Transverse colon (tissue), 4 donors: ENCODE measurements around the gene PKP2. TPM values are rescaled to one million over a fixed set of nuclear protein-coding genes. Genes with fewer than 3 reads are reported as not detected.

Experiments
- DNase-seq: peaks from one replicate; pipeline ENCODE4 v3.0.0-alpha.2; 2019
- H3K27ac ChIP-seq, 4 donors: fragments of 200-600 bp; sonication (generic); 2 replicates each; pipeline ENCODE4 v1.5.1; 2016 to 2018; ENCODE audit warnings: inconsistent platforms in 4 of 4
- H3K27me3 ChIP-seq: fragments of 200-600 bp; sonication (generic); 2 replicates; pipeline ENCODE4 v1.5.1; 2017; ENCODE audit warnings: inconsistent platforms
- H3K36me3 ChIP-seq, 4 donors: fragments of 200-600 bp; sonication (generic); 2 replicates each; pipeline ENCODE4 v1.5.1; 2017 to 2019; ENCODE audit warnings: inconsistent platforms in 4 of 4
- H3K4me1 ChIP-seq, 4 donors: fragments of 200-600 bp; sonication (generic); 2 replicates each; pipeline ENCODE4 v1.5.1; 2017 to 2020; ENCODE audit warnings: inconsistent platforms in 4 of 4
- H3K4me3 ChIP-seq, 4 donors: fragments of 200-600 bp; sonication (generic); 1 replicate in 1 of 4; 2 replicates in 3 of 4; pipeline versions ENCODE4 v1.5.1 to v1.6.1; 2017 to 2019; ENCODE audit warnings: inconsistent platforms in 4 of 4
- H3K9me3 ChIP-seq, 2 donors: fragments of 200-600 bp; sonication (generic); 2 replicates each; pipeline ENCODE4 v1.5.1; 2017 to 2019; ENCODE audit warnings: inconsistent platforms in 2 of 2
- EP300 ChIP-seq: sonication (generic); formaldehyde crosslinking; IDR thresholded peaks from one replicate; pipeline ENCODE4 v1.6.1; 2017; ENCODE audit warnings: antibody characterized with exemption, low read depth
- POLR2A ChIP-seq: fragments of 450-650 bp; IDR thresholded peaks from one replicate; pipeline ENCODE4 v1.6.1; 2016; ENCODE audit warnings: antibody characterized with exemption, mild to moderate bottlenecking, moderate library complexity
- POLR2AphosphoS5 ChIP-seq, 3 donors: sonication (generic); formaldehyde crosslinking; IDR thresholded peaks; one replicate each; pipeline ENCODE4 v1.6.1; 2016; ENCODE audit warnings: antibody characterized with exemption in 3 of 3
- WGBS, 2 donors: methylation state at CpG; one replicate each; pipeline ENCODE4 v1.1.5; 2018; ENCODE audit warnings: low coverage in 1 of 2; 5-methylcytosine and 5-hydroxymethylcytosine counted together
- in situ Hi-C, 4 donors: fragments of 200-750 bp; cut with MboI; loops; one replicate each; pipeline versions ENCODE4 v1.15.0 to v1.15.1; 2017; ENCODE audit warnings: low sequenced_read_pairs in 3 of 4, low pct_ligation_motif_present in 1 of 4, low pct_unique_long_range_greater_than_20kb in 1 of 4
- intact Hi-C: fragments of 100-400 bp; cut with DNase I; formaldehyde crosslinking; loops from one replicate; pipeline ENCODE4 v1.15.1; 2023; ENCODE audit warnings: low total_unique reads
- total RNA-seq, 4 donors: library from RNA; depleted of rRNA; stranded (reverse); fragments of >200 nt; gene quantifications; one replicate each; pipeline ENCODE4 v1.1.0, GENCODE V29; 2016
- TF ChIP-seq, protein P1 (sequence below), 5 experiments: fragments of 200-600 bp in 3 of 5; fragments of 450-650 bp in 2 of 5; sonication (generic) in 3 of 5; IDR thresholded peaks; 1 replicate in 2 of 5; 2 replicates in 3 of 5; pipeline ENCODE4 v1.5.1; 2016 to 2017; ENCODE audit warnings: antibody characterized with exemption in 5 of 5, inconsistent platforms in 3 of 5, mild to moderate bottlenecking in 2 of 5, moderate library complexity in 1 of 5

The PKP2 gene
- total RNA-seq, 4 donors from 2014 or later = 92.0 to 253 (median 108) TPM

DNA sequence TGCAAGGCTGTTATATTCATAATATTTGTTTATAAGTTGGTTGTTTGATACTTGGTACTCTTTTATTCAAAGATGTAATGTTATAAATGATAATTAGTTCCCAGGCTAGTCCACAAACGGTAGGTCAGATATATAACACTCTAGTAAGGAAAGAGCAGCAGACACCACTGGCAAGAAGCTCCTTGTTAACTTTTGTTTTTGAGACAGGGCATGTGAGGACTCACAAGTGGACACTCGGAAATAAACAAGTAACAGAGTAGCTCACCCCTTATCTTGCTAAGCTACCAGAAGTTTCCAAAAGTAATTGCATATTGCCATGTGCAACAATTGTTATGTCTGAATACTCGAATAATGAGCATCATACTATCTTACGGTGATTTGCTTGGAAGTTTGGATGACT is 102.3 kb downstream of the PKP2 start:
- Histone ChIP-seq H3K27ac (no peak overlapping the region), H3K4me3 (no peak overlapping the region), H3K27me3 (no peaks in the 10 kb centered on the region), H3K36me3 (peaks cover 0 to 9% (median 0%) of the 10 kb centered on the region in 4 donors), H3K4me1 (no peaks in the 10 kb centered on the region), H3K9me3 (no peaks in the 10 kb centered on the region)
- intact Hi-C loops (no loop called here), in situ Hi-C loops (no loop called here)
- no peak for DNase-seq
- no peak for TF ChIP-seq POLR2A
- TF ChIP-seq, protein P1, sequence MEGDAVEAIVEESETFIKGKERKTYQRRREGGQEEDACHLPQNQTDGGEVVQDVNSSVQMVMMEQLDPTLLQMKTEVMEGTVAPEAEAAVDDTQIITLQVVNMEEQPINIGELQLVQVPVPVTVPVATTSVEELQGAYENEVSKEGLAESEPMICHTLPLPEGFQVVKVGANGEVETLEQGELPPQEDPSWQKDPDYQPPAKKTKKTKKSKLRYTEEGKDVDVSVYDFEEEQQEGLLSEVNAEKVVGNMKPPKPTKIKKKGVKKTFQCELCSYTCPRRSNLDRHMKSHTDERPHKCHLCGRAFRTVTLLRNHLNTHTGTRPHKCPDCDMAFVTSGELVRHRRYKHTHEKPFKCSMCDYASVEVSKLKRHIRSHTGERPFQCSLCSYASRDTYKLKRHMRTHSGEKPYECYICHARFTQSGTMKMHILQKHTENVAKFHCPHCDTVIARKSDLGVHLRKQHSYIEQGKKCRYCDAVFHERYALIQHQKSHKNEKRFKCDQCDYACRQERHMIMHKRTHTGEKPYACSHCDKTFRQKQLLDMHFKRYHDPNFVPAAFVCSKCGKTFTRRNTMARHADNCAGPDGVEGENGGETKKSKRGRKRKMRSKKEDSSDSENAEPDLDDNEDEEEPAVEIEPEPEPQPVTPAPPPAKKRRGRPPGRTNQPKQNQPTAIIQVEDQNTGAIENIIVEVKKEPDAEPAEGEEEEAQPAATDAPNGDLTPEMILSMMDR (IDR thresholded peaks at IDR 0.05) = no peak
- TF ChIP-seq POLR2AphosphoS5 (IDR thresholded peaks at IDR 0.05) = no peak
- TF ChIP-seq EP300 = no peak
- 44 to 77% methylated on average over 3 to 4 of the region's 4 CpGs for WGBS, 2 donors

DNA sequence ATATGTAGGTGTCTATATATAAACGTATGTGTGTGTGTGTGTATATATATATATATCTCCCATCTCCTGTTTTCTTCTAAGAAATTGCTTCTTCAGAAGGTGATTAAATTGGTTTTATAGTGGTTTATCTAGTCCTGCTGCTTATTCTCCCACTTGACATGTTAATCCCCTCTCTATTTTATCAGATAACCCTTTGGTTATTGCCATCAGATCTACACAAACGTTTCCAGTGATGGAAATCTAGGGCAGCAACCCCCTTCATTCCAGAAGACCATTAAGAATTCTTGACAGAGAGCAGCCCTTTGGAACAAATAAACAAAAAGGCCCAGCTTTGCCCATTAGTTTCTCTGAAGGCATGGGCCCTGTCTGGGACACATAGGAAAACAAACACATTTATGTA is 106.7 kb downstream of the PKP2 start:
- TF ChIP-seq, protein P1 (IDR thresholded peaks at IDR 0.05) = no peak
- Histone ChIP-seq H3K27ac (no peak overlapping the region), H3K27me3 (no peaks in the 10 kb centered on the region), H3K36me3 (no peaks in the 10 kb centered on the region), H3K9me3 (no peaks in the 10 kb centered on the region), H3K4me3 (no peak overlapping the region), H3K4me1 (no peaks in the 10 kb centered on the region)
- WGBS, 2 donors = 48 to 62% methylated on average over 1 to 2 of the region's 2 CpGs
- in situ Hi-C loops (no loop called here), intact Hi-C loops (no loop called here)
- DNase-seq = no peak

DNA sequence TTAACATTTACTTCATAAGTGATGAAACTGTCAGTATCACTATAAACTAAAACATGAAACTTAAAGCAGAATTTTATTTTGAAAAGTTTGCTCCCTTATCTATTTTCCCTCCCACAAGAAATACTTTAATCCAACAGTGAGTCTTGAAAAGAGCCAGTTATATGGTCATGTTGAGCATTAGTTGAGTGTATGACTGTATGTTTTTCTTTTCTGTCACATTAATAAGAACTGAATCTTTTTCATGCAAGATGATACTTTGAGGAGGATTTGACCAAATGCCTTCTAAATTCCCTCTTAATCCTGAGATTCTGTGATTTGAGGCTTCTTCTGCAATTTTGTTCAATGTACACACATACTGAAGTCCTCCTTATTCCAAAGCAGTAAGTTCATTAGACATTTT is 107.1 kb downstream of the PKP2 start:
- DNase-seq = no peak
- Histone ChIP-seq H3K4me1 (no peaks in the 10 kb centered on the region), H3K4me3 (no peak overlapping the region), H3K27me3 (no peaks in the 10 kb centered on the region), H3K9me3 (no peaks in the 10 kb centered on the region), H3K27ac (no peak overlapping the region), H3K36me3 (no peaks in the 10 kb centered on the region)
- in situ Hi-C loops = no loop called here
- TF ChIP-seq, protein P1 (IDR thresholded peaks at IDR 0.05) = no peak
- TF ChIP-seq EP300 (no peak), POLR2AphosphoS5 (IDR thresholded peaks at IDR 0.05) (no peak), POLR2A (no peak)
- intact Hi-C loops = no loop called here

DNA sequence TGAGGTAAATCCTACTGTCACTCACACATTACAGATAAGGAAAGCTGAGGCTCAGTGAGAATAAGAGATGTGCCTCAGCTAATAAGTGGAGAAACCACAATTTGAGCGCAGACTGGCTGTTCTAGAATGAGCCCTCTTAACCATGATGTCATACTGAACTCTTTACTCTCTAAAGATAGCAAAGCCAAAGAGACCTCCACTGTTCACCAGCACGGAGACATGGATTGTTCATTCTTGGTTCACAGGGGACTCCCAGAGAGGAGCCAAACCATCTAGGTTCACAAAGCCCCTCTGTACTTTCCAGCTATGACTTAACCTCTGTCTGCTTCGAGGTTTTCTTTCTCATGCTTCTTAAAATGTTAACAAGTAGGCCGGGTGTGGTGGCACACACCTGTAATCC is 108.2 kb downstream of the PKP2 start:
- intact Hi-C loops = no loop called here

More for the DNA sequence above, 108.2 kb downstream of the PKP2 start:
- DNase-seq = no peak
- TF ChIP-seq EP300 (no peak), POLR2AphosphoS5 (IDR thresholded peaks at IDR 0.05) (no peak), POLR2A (no peak)
- TF ChIP-seq, protein P1 (IDR thresholded peaks at IDR 0.05) = no peak
- no peaks in the 10 kb centered on the region for H3K9me3 ChIP-seq
- no peaks in the 10 kb centered on the region for H3K36me3 ChIP-seq
- no peaks in the 10 kb centered on the region for H3K27me3 ChIP-seq
- in situ Hi-C loops = no loop called here
- H3K4me3 ChIP-seq = no peak overlapping the region
- no peak overlapping the region for H3K27ac ChIP-seq
- 79% methylated on average over 4 of the region's 4 CpGs; no CpG with 5 or more reads in 1 of the 2 donors for WGBS, 2 donors
- H3K4me1 ChIP-seq = no peaks in the 10 kb centered on the region
